ENCODE measurements around the gene CHRNA4.

Gene CHRNA4

DNA sequence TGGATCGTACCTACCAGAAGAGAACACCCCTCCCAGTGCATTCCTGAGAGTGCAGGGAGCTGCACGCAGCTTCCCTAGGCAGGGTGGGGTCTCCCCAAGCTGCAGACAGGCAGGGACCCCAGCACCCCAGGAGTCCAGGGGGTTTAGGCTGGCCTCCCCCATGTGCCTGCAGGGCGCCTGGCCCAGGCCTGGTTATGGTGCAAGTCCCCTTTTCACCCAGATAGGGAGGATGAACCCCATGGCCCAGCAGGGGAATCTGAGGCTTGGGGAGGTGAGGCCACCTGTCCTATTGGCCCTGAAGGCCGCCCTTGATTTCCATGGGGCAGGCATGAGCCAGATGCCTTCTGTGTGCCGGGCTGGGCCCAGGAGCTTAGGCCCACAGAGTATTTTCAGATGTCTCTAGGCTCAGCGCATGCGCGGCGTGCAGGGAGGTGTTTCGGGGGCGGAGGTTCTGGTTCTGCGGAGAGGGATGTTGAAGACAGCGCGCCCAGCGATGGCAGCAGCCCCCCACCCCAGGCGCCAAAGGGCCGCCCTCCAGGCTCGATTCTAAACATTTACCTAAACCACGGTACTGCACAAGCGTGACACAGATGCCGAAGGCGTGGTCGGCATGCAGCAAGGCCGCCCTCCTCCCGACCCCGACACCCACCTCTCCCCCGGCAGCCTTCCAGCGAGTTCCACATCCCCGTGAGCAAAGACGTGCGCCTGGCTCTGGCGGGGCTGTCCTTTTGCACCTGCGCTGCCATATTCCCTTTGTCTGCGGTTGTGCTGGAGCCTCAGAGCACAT lies 38.8 kb downstream of the CHRNA4 start:
- TF ChIP-seq CTCF (IDR thresholded peaks at IDR 0.05; ENCODE audit: control insufficient read depth, extremely low read depth, insufficient read depth) = no peak
- H3K4me3 ChIP-seq (ENCODE audit: low read depth, low read length) = no peak overlapping the region
- no peak for DNase-seq (ENCODE audit: low read depth)

DNA sequence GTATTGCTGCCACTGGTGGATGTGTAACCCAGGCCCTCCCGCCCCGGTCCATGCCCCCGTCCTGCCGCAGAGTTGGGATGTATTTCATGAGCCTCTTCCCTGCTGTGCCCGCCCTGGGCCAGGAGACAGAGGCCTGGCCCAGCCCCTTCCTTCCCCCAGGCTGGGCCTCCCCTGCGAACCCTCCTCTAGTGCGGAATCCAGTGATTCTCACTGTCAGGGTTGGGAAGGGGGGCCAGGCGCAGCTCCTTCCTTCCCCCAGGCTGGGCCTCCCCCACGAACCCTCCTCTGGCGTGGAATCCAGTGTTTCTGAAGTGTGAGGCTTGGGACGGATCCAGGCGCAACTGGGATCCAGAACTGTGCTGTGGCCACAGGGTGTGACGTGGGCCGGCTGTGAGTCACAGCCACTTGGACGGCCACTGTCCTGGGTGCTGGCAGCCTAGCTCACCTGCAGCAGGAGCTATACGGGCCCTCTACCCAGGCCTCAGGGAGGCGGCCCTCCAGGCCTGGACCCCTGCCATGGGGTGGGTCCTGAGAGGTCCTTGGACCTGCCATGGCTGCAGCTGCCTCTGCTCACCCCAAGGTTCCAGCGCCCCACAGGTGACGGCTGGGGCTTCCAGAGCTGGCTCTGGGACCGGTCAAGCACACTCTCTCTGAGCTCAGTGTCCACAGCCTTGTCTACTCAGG lies 39.9 kb downstream of the CHRNA4 start:
- no peak for TF ChIP-seq CTCF (IDR thresholded peaks at IDR 0.05; ENCODE audit: control insufficient read depth, extremely low read depth, insufficient read depth)
- DNase-seq (ENCODE audit: low read depth) = no peak
- no peak overlapping the region for H3K4me3 ChIP-seq (ENCODE audit: low read depth, low read length)

DNA sequence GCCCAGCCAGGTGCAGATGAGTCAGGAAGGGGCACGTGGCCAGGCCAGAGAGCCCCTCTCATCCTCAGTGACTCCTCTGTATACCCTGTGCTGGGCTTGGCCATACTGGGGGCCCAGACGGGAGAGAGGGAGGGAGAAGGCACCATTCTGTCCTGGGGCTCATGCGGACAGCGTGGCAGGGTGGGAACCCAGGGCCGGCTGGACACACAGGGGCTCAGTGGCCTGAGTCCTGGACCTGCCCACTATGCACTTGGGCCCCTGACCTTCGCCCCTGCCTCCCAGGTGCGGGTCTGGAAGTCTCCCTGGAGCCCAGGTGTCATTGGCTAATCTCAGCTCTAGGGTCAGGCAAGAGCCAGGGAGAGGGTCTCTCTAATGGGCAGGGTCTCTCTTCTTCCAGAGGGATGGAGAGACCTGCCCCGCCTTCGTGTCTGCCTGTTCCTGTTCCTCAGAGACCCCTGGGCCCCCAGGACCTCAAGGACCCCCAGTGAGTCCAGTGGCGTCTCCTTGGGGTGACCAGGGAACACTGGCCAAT lies 40.5 kb downstream of the CHRNA4 start:
- DNase-seq (ENCODE audit: low read depth) = no peak

GRCh38 chr20:63320041-63320511 lies 41.1 kb downstream of the CHRNA4 start:
- DNase-seq (ENCODE audit: low read depth) = no peak
- no peak for TF ChIP-seq CTCF (IDR thresholded peaks at IDR 0.05; ENCODE audit: control insufficient read depth, extremely low read depth, insufficient read depth)
- no peak overlapping the region for H3K4me3 ChIP-seq (ENCODE audit: low read depth, low read length)

More for the DNA sequence above, 40.5 kb downstream of the CHRNA4 start:
- H3K4me3 ChIP-seq (ENCODE audit: low read depth, low read length) = no peak overlapping the region
- no peak for TF ChIP-seq CTCF (IDR thresholded peaks at IDR 0.05; ENCODE audit: control insufficient read depth, extremely low read depth, insufficient read depth)

DNA sequence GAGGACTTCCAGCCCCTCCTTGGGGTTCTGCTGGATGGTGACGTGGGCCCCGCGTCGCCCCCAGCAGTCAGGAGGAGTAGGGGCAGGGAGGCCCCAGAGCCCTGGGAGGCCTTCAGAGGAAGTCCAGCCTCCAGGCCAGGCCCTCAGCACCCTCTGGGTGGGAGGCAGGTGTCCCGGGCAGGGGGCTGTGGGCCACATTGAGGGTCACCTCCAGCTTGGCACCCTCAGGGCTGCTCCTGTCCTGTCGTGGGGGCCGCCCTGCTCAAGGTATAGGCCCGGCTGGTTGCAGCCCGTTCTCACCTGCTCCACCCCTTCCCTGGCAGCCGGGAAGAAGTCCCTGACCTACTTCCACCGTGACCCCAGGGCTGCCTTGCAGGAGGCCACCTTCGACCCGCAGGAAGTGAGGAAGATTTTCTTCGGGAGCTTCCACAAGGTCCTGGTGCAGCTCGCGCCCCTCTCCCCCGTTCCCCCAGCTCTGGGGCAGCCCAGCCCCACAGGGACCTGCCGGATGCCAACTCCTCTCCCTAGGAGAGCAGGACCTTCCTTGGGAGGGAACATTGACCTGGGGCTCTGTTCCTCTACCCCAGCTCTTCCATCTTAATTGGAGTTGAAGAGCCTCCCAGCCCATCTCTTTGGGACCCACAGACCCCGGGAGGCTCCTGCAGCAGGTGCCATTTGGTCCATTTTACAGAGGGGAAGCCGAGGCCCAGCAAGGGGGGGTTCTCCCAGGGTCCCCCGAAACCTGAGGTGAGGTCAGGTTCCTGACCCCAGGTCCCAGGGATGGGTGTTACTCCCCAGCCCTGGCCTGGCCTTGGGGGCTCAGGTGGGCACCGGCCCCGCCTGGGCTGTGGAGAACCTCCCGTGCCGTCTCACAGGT lies 41.7 kb downstream of the CHRNA4 start:
- DNase-seq (ENCODE audit: low read depth) = no peak
- no peak for TF ChIP-seq CTCF (IDR thresholded peaks at IDR 0.05; ENCODE audit: control insufficient read depth, extremely low read depth, insufficient read depth)
- H3K4me3 ChIP-seq (ENCODE audit: low read depth, low read length) = no peak overlapping the region

GRCh38 chr20:63318391-63319163 lies 42.6 kb downstream of the CHRNA4 start:
- no peak overlapping the region for H3K4me3 ChIP-seq (ENCODE audit: low read depth, low read length)
- no peak for TF ChIP-seq CTCF (IDR thresholded peaks at IDR 0.05; ENCODE audit: control insufficient read depth, extremely low read depth, insufficient read depth)
- no peak for DNase-seq (ENCODE audit: low read depth)

Data from LNCaP clone FGC (cell line).